Breast epithelium (tissue), 4 donors: ENCODE measurements around the gene NFIX. TPM values are rescaled to one million over a fixed set of nuclear protein-coding genes. Genes with fewer than 3 reads are reported as not detected.

ENCODE experiments used
- DNase-seq, 2 donors: peaks; one replicate each; pipeline ENCODE4 v3.0.0-alpha.2; 2019; ENCODE audit warnings: low spot score in 2 of 2
- H3K27ac ChIP-seq, 2 donors: fragments of 200-600 bp; sonication (generic) in 1 of 2; one replicate each; pipeline ENCODE4 v1.5.1; 2016 to 2019; ENCODE audit warnings: mild to moderate bottlenecking in 1 of 2
- H3K27me3 ChIP-seq, 2 donors: fragments of 200-600 bp; sonication (generic) in 1 of 2; one replicate each; pipeline versions ENCODE4 v1.5.1 to v1.6.0; 2017 to 2019; ENCODE audit warnings: control low read depth in 1 of 2, mild to moderate bottlenecking in 1 of 2
- H3K36me3 ChIP-seq: fragments of 200-600 bp; one replicate; pipeline ENCODE4 v1.5.1; 2019
- H3K4me1 ChIP-seq, 2 donors: fragments of 200-600 bp; sonication (generic); one replicate each; pipeline ENCODE4 v1.5.1; 2016 to 2019; ENCODE audit warnings: control low read depth in 1 of 2
- H3K4me3 ChIP-seq, 3 donors: fragments of 200-600 bp; sonication (generic); 1 replicate in 2 of 3; 2 replicates in 1 of 3; pipeline ENCODE4 v1.5.1; 2016 to 2019; ENCODE audit warnings: mild to moderate bottlenecking in 3 of 3, moderate library complexity in 2 of 3
- H3K9me3 ChIP-seq, 2 donors: fragments of 200-600 bp; sonication (generic) in 1 of 2; one replicate each; pipeline ENCODE4 v1.5.1; 2016 to 2019; ENCODE audit warnings: control low read depth in 1 of 2
- CTCF ChIP-seq, 3 donors: fragments of 450-650 bp; IDR thresholded peaks; one replicate each; pipeline ENCODE4 v1.5.1; 2016 to 2017; ENCODE audit warnings: antibody characterized with exemption in 3 of 3, mild to moderate bottlenecking in 3 of 3, moderate library complexity in 3 of 3
- POLR2A ChIP-seq: fragments of 450-650 bp; IDR thresholded peaks from one replicate; pipeline ENCODE4 v1.6.1; 2016; ENCODE audit warnings: antibody characterized with exemption, mild to moderate bottlenecking, moderate library complexity
- POLR2AphosphoS5 ChIP-seq, 3 donors: sonication (generic); formaldehyde crosslinking; IDR thresholded peaks; one replicate each; pipeline ENCODE4 v1.6.1; 2017; ENCODE audit warnings: antibody characterized with exemption in 3 of 3
- intact Hi-C: fragments of 100-400 bp; cut with DNase I; formaldehyde crosslinking; loops from one replicate; pipeline ENCODE4 v1.15.1; 2023; ENCODE audit warnings: low total_unique reads
- total RNA-seq, 3 donors: library from RNA; depleted of rRNA; stranded (reverse); fragments of >200 nt; gene quantifications; one replicate each; pipeline ENCODE4 v1.1.0, GENCODE V29; 2016

The NFIX gene
- total RNA-seq, 3 donors from 2014 or later = 43.6 to 53.9 (median 52.8) TPM

- Histone ChIP-seq H3K36me3 (no peaks in the 10 kb centered on the region), H3K27me3 (no peaks in the 10 kb centered on the region), H3K4me1 (peaks cover 74 to 81% of the 10 kb centered on the region in 2 donors), H3K9me3 (no peaks in the 10 kb centered on the region), H3K27ac (peak overlapping the region; percentile 93 to 100), H3K4me3 (peak overlapping the region in 2 of 3 donors; percentile 17 to 59)
- peak in 2 of 3 donors; percentile 14 to 26 for TF ChIP-seq POLR2AphosphoS5 (IDR thresholded peaks at IDR 0.05)
- no peak for TF ChIP-seq POLR2A
- no peak for TF ChIP-seq CTCF (IDR thresholded peaks at IDR 0.05)
- intact Hi-C loops = no loop called here
- peak in 1 of 2 donors; percentile 79 for DNase-seq
These were observed 60.9 kb downstream of the NFIX start for GRCh38 chr19:13056052-13056660.

DNA sequence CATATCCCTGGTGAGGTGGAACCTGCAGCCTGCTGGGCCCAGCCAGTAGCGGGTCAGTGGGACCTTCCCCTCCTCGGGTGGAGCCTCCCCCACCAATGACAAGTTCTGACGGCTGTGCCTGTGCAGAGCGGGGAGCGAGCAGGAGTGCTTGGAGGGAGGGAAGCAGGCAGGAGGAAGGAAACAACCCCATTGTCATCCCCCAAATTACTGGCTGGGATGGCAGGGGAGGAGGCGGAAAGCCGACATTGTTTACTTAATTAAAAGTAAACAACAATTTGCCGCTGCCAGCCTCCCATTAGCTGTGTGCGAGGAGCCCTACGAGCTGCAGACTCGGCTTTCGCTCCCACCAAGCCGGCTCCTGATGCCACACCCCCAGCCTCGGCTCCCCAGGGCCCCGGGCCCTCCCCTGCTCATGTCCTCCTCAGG is 61.9 kb downstream of the NFIX start:
- intact Hi-C loops = no loop called here
- peaks cover 69 to 78% of the 10 kb centered on the region in 2 donors for H3K4me1 ChIP-seq
- no peak for TF ChIP-seq CTCF (IDR thresholded peaks at IDR 0.05)
- no peak for TF ChIP-seq POLR2A
- TF ChIP-seq POLR2AphosphoS5 (IDR thresholded peaks at IDR 0.05) = no peak
- peak overlapping the region; percentile 93 to 100 for H3K27ac ChIP-seq
- no peak for DNase-seq
- H3K27me3 ChIP-seq = no peaks in the 10 kb centered on the region
- no peaks in the 10 kb centered on the region for H3K9me3 ChIP-seq
- no peaks in the 10 kb centered on the region for H3K36me3 ChIP-seq
- peak overlapping the region in 1 of 3 donors; percentile 33 for H3K4me3 ChIP-seq

GRCh38 chr19:13057744-13058143 is 62.5 kb downstream of the NFIX start:
- no peaks in the 10 kb centered on the region for H3K36me3 ChIP-seq
- DNase-seq = no peak
- H3K4me3 ChIP-seq = no peak overlapping the region
- no peaks in the 10 kb centered on the region for H3K9me3 ChIP-seq
- TF ChIP-seq POLR2AphosphoS5 (IDR thresholded peaks at IDR 0.05) = no peak
- TF ChIP-seq POLR2A = no peak
- TF ChIP-seq CTCF (IDR thresholded peaks at IDR 0.05) = no peak
- peak overlapping the region; percentile 93 to 100 for H3K27ac ChIP-seq
- H3K4me1 ChIP-seq = peaks cover 63 to 72% of the 10 kb centered on the region in 2 donors
- intact Hi-C loops = no loop called here
- H3K27me3 ChIP-seq = no peaks in the 10 kb centered on the region

GRCh38 chr19:13058951-13059660 is 63.8 kb downstream of the NFIX start:
- intact Hi-C loops = no loop called here
- peak overlapping the region; percentile 75 to 88 for H3K27ac ChIP-seq
- peak overlapping the region in 1 of 3 donors; percentile 37 for H3K4me3 ChIP-seq
- H3K36me3 ChIP-seq = no peaks in the 10 kb centered on the region
- DNase-seq = no peak
- H3K9me3 ChIP-seq = no peaks in the 10 kb centered on the region
- peaks cover 50 to 74% of the 10 kb centered on the region in 2 donors for H3K4me1 ChIP-seq
- peak in 1 of 3 donors; percentile 10 for TF ChIP-seq CTCF (IDR thresholded peaks at IDR 0.05)
- peak in 1 of 3 donors; percentile 21 for TF ChIP-seq POLR2AphosphoS5 (IDR thresholded peaks at IDR 0.05)
- TF ChIP-seq POLR2A = no peak
- H3K27me3 ChIP-seq = no peaks in the 10 kb centered on the region
